SK-N-SH treated with all-trans-retinoic acid at 6 μM for 48 hours (cell line): Measurements from ENCODE around the gene GSTO2.

Experiments
- ATAC-seq: fragments of 200-7000 bp; cut with Tn5 transposase; 3 replicates; pipeline ENCODE4 v1.9.1; 2020; ENCODE audit warnings: mild to moderate bottlenecking, moderate library complexity
- ARNTL ChIP-seq: fragments of 450-650 bp; formaldehyde crosslinking; IDR thresholded peaks from 2 replicates; pipeline ENCODE4 v1.5.0; 2020; ENCODE audit warnings: low read depth, mild to moderate bottlenecking, moderate library complexity, borderline replicate concordance
- BACH2 ChIP-seq: fragments of 250-450 bp; sonication (Bioruptor Pico); IDR thresholded peaks from 2 replicates; pipeline ENCODE4 v1.9.0; 2021; ENCODE audit warnings: mild to moderate bottlenecking, borderline replicate concordance
- CSDC2 ChIP-seq: fragments of 250-450 bp; sonication (Bioruptor Pico); IDR thresholded peaks from 2 replicates; pipeline ENCODE4 v1.5.0; 2020; ENCODE audit warnings: mild to moderate bottlenecking, moderate library complexity
- ESRRG ChIP-seq: fragments of 250-450 bp; sonication (Bioruptor Pico); IDR thresholded peaks from 2 replicates; pipeline ENCODE4 v1.6.1; 2021; ENCODE audit warnings: mild to moderate bottlenecking
- GLIS3 ChIP-seq: fragments of 250-450 bp; sonication (Bioruptor Pico); IDR thresholded peaks from 2 replicates; pipeline ENCODE4 v1.5.0; 2020; ENCODE audit warnings: mild to moderate bottlenecking, moderate library complexity
- ISL1 ChIP-seq: fragments of 250-450 bp; sonication (Bioruptor Pico); IDR thresholded peaks from 2 replicates; pipeline ENCODE4 v2.1.2; 2022; ENCODE audit warnings: mild to moderate bottlenecking, moderate library complexity
- OSR1 ChIP-seq: fragments of 250-450 bp; sonication (Bioruptor Pico); IDR thresholded peaks from 2 replicates; pipeline ENCODE4 v1.8.0; 2022; ENCODE audit warnings: moderate library complexity, mild to moderate bottlenecking, inconsistent platforms
- PPARA ChIP-seq: fragments of 250-450 bp; sonication (Bioruptor Pico); IDR thresholded peaks from 2 replicates; pipeline ENCODE4 v1.5.0; 2020; ENCODE audit warnings: mild to moderate bottlenecking, borderline replicate concordance
- RARB ChIP-seq: fragments of 250-450 bp; sonication (Bioruptor Pico); IDR thresholded peaks from 2 replicates; pipeline ENCODE4 v1.8.0; 2021; ENCODE audit warnings: mild to moderate bottlenecking, moderate library complexity
- SNAI2 ChIP-seq: fragments of 250-450 bp; sonication (Bioruptor Pico); IDR thresholded peaks from 2 replicates; pipeline ENCODE4 v1.5.0; 2020; ENCODE audit warnings: mild to moderate bottlenecking, moderate library complexity
- TOX ChIP-seq: fragments of 250-450 bp; sonication (Bioruptor Pico); IDR thresholded peaks from 2 replicates; pipeline ENCODE4 v1.8.0; 2021; ENCODE audit warnings: mild to moderate bottlenecking, moderate library complexity, borderline replicate concordance
- ZC3H10 ChIP-seq: fragments of 250-450 bp; sonication (Bioruptor Pico); IDR thresholded peaks from 2 replicates; pipeline ENCODE4 v1.5.1; 2021; ENCODE audit warnings: mild to moderate bottlenecking, moderate library complexity
- ZFP3 ChIP-seq: fragments of 250-450 bp; sonication (Bioruptor Pico); IDR thresholded peaks from 2 replicates; pipeline ENCODE4 v1.5.0; 2020; ENCODE audit warnings: mild to moderate bottlenecking, moderate library complexity
- ZFP30 ChIP-seq: fragments of 450-650 bp; formaldehyde crosslinking; IDR thresholded peaks from 2 replicates; pipeline ENCODE4 v1.5.0; 2022; ENCODE audit warnings: mild to moderate bottlenecking, moderate library complexity
- ZNF565 ChIP-seq: fragments of 450-650 bp; formaldehyde crosslinking; conservative IDR thresholded peaks from 2 replicates; pipeline ENCODE4 v1.5.0; 2020; ENCODE audit warnings: low read depth, mild to moderate bottlenecking, moderate library complexity
- ZNF70 ChIP-seq: fragments of 450-650 bp; formaldehyde crosslinking; IDR thresholded peaks from 2 replicates; pipeline ENCODE4 v1.5.0; 2020; ENCODE audit warnings: mild to moderate bottlenecking, moderate library complexity
- ZNF8 ChIP-seq: fragments of 450-650 bp; formaldehyde crosslinking; IDR thresholded peaks from 2 replicates; pipeline ENCODE4 v1.5.0; 2020; ENCODE audit warnings: mild to moderate bottlenecking, moderate library complexity
- TF ChIP-seq, protein P1 (sequence below): fragments of 250-450 bp; sonication (Bioruptor Pico); IDR thresholded peaks from 2 replicates; pipeline ENCODE4 v1.5.0; 2020; ENCODE audit warnings: mild to moderate bottlenecking, moderate library complexity
- TF ChIP-seq, protein P2 (sequence below): fragments of 250-450 bp; sonication (Bioruptor Pico); IDR thresholded peaks from 2 replicates; pipeline ENCODE4 v1.8.0; 2021; ENCODE audit warnings: low read depth, mild to moderate bottlenecking, moderate library complexity, borderline replicate concordance
- TF ChIP-seq, protein P3 (sequence below): fragments of 250-450 bp; sonication (Bioruptor Pico); IDR thresholded peaks from 2 replicates; pipeline ENCODE4 v1.8.0; 2020; ENCODE audit warnings: mild to moderate bottlenecking, moderate library complexity, borderline replicate concordance
- TF ChIP-seq, protein P4 (sequence below): fragments of 250-450 bp; sonication (Bioruptor Pico); IDR thresholded peaks from 2 replicates; pipeline ENCODE4 v1.5.1; 2020; ENCODE audit warnings: low read depth, mild to moderate bottlenecking, moderate library complexity
- TF ChIP-seq, protein P5 (sequence below): fragments of 250-450 bp; sonication (Bioruptor Pico); IDR thresholded peaks from 2 replicates; pipeline ENCODE4 v1.5.1; 2021; ENCODE audit warnings: mild to moderate bottlenecking, moderate library complexity

GSTO2 gene

DNA sequence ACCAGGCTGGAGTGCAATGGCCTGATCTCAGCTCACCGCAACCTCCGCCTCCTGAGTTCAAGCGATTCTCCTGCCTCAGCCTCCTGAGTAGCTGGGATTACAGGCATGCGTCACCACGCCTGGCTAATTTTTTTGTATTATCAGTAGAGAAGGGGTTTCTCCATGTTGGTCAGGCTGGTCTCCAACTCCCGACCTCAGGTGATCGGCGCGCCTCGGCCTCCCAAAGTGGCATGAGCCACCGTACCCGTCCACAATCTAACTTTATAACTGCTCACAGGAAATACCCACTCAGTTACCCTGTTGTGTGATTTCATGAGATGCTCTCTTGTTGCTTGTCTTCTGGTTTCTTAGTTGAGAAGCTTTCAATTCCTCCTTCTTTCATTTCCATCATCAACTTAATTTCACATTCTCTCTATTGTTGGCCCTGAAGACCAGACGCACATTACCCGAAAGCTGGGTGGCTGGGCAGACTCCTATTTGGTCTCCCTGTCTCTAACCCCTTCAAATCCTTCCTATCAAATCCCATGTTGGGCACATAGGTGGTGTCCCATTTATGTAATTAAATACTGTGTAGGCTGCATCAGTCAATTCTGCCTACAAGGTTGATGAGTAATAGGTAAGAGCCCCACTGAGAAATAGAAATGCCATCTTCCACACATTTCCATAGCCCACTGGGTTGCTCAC, 1.1 kb upstream of the GSTO2 start:
- ATAC-seq = no peak
- TF ChIP-seq, protein P1, sequence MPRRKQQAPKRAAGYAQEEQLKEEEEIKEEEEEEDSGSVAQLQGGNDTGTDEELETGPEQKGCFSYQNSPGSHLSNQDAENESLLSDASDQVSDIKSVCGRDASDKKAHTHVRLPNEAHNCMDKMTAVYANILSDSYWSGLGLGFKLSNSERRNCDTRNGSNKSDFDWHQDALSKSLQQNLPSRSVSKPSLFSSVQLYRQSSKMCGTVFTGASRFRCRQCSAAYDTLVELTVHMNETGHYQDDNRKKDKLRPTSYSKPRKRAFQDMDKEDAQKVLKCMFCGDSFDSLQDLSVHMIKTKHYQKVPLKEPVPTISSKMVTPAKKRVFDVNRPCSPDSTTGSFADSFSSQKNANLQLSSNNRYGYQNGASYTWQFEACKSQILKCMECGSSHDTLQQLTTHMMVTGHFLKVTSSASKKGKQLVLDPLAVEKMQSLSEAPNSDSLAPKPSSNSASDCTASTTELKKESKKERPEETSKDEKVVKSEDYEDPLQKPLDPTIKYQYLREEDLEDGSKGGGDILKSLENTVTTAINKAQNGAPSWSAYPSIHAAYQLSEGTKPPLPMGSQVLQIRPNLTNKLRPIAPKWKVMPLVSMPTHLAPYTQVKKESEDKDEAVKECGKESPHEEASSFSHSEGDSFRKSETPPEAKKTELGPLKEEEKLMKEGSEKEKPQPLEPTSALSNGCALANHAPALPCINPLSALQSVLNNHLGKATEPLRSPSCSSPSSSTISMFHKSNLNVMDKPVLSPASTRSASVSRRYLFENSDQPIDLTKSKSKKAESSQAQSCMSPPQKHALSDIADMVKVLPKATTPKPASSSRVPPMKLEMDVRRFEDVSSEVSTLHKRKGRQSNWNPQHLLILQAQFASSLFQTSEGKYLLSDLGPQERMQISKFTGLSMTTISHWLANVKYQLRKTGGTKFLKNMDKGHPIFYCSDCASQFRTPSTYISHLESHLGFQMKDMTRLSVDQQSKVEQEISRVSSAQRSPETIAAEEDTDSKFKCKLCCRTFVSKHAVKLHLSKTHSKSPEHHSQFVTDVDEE (CRISPR knock-in tag) = no peak
- TF ChIP-seq ZC3H10 (no peak), ZNF70 (CRISPR knock-in tag) (no peak), PPARA (CRISPR knock-in tag) (no peak), ESRRG (CRISPR knock-in tag) (no peak), BACH2 (no peak), ARNTL (CRISPR knock-in tag) (no peak), RARB (CRISPR knock-in tag) (no peak), ZNF8 (CRISPR knock-in tag) (no peak), ZFP3 (CRISPR knock-in tag) (no peak), OSR1 (CRISPR knock-in tag) (no peak), ISL1 (CRISPR knock-in tag) (no peak)
- TF ChIP-seq, protein P2, sequence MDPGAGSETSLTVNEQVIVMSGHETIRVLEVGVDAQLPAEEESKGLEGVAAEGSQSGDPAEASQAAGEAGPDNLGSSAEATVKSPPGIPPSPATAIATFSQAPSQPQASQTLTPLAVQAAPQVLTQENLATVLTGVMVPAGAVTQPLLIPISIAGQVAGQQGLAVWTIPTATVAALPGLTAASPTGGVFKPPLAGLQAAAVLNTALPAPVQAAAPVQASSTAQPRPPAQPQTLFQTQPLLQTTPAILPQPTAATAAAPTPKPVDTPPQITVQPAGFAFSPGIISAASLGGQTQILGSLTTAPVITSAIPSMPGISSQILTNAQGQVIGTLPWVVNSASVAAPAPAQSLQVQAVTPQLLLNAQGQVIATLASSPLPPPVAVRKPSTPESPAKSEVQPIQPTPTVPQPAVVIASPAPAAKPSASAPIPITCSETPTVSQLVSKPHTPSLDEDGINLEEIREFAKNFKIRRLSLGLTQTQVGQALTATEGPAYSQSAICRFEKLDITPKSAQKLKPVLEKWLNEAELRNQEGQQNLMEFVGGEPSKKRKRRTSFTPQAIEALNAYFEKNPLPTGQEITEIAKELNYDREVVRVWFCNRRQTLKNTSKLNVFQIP (CRISPR knock-in tag) = no peak
- TF ChIP-seq, protein P3, sequence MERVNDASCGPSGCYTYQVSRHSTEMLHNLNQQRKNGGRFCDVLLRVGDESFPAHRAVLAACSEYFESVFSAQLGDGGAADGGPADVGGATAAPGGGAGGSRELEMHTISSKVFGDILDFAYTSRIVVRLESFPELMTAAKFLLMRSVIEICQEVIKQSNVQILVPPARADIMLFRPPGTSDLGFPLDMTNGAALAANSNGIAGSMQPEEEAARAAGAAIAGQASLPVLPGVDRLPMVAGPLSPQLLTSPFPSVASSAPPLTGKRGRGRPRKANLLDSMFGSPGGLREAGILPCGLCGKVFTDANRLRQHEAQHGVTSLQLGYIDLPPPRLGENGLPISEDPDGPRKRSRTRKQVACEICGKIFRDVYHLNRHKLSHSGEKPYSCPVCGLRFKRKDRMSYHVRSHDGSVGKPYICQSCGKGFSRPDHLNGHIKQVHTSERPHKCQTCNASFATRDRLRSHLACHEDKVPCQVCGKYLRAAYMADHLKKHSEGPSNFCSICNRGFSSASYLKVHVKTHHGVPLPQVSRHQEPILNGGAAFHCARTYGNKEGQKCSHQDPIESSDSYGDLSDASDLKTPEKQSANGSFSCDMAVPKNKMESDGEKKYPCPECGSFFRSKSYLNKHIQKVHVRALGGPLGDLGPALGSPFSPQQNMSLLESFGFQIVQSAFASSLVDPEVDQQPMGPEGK (CRISPR knock-in tag) = no peak

DNA sequence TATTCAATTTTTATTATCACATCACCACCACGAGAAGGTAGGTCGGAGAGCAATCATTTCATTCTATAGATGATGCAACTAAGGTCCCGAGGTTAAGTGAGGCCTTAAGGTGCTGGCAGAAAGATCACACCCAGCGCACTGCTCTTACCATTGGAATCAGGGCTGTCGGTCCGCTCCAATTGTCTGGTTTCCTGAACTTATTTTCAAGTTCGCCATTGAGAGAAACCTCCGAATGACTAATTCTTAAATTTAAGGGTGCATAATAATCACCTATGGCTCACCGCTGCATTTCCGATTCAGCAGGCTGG, 625 bp upstream of the GSTO2 start:
- no peak; the same call in 2 of the 3 replicates for ATAC-seq

DNA sequence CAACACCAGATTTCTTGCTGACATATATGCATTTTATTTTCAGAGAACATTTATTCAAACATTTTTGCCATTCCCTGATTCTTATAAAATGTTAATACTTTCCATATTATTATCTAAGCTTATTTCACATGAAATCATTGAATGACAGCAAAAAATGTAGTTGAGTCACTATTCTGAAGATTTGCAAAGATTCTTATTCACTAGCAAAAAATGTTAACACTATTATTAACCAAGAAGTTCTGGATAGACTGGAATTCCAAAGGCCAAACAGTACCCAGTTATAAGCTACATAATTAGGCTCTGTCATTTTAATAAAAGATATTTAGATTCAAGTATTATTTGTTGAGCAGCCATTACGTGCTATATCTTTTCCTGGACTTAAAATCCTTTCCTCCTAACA, 4.3 kb downstream of the GSTO2 start:
- ATAC-seq = no peak
- TF ChIP-seq, protein P4, sequence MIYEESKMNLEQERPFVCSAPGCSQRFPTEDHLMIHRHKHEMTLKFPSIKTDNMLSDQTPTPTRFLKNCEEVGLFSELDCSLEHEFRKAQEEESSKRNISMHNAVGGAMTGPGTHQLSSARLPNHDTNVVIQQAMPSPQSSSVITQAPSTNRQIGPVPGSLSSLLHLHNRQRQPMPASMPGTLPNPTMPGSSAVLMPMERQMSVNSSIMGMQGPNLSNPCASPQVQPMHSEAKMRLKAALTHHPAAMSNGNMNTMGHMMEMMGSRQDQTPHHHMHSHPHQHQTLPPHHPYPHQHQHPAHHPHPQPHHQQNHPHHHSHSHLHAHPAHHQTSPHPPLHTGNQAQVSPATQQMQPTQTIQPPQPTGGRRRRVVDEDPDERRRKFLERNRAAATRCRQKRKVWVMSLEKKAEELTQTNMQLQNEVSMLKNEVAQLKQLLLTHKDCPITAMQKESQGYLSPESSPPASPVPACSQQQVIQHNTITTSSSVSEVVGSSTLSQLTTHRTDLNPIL (CRISPR knock-in tag) = no peak
- TF ChIP-seq, protein P2 (CRISPR knock-in tag) = no peak
- TF ChIP-seq ZNF70 (CRISPR knock-in tag) (no peak), OSR1 (CRISPR knock-in tag) (no peak), PPARA (CRISPR knock-in tag) (no peak), ARNTL (CRISPR knock-in tag) (no peak), SNAI2 (CRISPR knock-in tag) (no peak), ISL1 (CRISPR knock-in tag) (no peak), ZNF565 (CRISPR knock-in tag) (no peak), RARB (CRISPR knock-in tag) (no peak), BACH2 (no peak), CSDC2 (CRISPR knock-in tag) (no peak), ZFP30 (CRISPR knock-in tag) (no peak)
- TF ChIP-seq, protein P3 (CRISPR knock-in tag) = no peak
- TF ChIP-seq, protein P5, sequence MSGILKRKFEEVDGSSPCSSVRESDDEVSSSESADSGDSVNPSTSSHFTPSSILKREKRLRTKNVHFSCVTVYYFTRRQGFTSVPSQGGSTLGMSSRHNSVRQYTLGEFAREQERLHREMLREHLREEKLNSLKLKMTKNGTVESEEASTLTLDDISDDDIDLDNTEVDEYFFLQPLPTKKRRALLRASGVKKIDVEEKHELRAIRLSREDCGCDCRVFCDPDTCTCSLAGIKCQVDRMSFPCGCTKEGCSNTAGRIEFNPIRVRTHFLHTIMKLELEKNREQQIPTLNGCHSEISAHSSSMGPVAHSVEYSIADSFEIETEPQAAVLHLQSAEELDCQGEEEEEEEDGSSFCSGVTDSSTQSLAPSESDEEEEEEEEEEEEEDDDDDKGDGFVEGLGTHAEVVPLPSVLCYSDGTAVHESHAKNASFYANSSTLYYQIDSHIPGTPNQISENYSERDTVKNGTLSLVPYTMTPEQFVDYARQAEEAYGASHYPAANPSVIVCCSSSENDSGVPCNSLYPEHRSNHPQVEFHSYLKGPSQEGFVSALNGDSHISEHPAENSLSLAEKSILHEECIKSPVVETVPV (CRISPR knock-in tag) = no peak

More for the DNA sequence above, 625 bp upstream of the GSTO2 start:
- TF ChIP-seq, protein P4 (CRISPR knock-in tag) = no peak
- TF ChIP-seq TOX = no peak
- TF ChIP-seq ZFP30 (CRISPR knock-in tag) = no peak
- TF ChIP-seq ESRRG (CRISPR knock-in tag) = no peak
- TF ChIP-seq ZNF70 (CRISPR knock-in tag) = no peak
- no peak for TF ChIP-seq ISL1 (CRISPR knock-in tag)
- TF ChIP-seq ZNF8 (CRISPR knock-in tag) = no peak
- no peak for TF ChIP-seq SNAI2 (CRISPR knock-in tag)
- TF ChIP-seq GLIS3 (CRISPR knock-in tag) = no peak
